Renal cortex interstitium (tissue), 11 donors: ENCODE data around the gene RPGR. TPM values are rescaled to one million over a fixed set of nuclear protein-coding genes. Genes with fewer than 3 reads are reported as not detected.

Source experiments
- DNase-seq, 11 donors: peaks; one replicate each; pipeline ENCODE4 v3.0.0-alpha.2; 2013; ENCODE audit warnings: low read depth in 9 of 11, low spot score in 4 of 11; ENCODE audit errors: extremely low read depth in 1 of 11
- polyA plus RNA-seq, 3 donors: library from polyadenylated mRNA; unstranded; fragments of 120-200 nt; gene quantifications; one replicate each; pipeline ENCODE4 v1.2.1, GENCODE V29; 2013; ENCODE audit not compliant: insufficient read length in 3 of 3

The RPGR gene
- polyA plus RNA-seq, 3 donors = 12.6 to 21.6 (median 17.8) TPM

DNA sequence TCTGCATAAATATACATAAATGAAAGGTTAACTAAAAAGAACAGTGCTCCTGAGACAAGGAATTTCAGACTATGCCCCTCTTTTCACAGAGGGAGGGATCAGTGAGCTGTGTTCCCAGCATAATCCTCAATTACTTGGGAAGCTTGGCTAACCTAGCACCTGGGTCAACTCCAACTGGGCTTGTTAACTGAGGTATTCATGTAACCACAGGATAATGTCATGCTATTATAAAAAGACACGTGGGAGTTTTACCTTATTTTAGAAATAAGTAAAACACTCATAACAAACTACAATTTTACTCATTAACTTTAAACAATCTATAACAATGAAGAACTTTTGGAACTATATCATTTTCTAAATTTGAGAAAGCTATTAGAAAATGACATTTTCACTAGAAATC is 48.6 kb downstream of the RPGR start:
- no peak for DNase-seq

DNA sequence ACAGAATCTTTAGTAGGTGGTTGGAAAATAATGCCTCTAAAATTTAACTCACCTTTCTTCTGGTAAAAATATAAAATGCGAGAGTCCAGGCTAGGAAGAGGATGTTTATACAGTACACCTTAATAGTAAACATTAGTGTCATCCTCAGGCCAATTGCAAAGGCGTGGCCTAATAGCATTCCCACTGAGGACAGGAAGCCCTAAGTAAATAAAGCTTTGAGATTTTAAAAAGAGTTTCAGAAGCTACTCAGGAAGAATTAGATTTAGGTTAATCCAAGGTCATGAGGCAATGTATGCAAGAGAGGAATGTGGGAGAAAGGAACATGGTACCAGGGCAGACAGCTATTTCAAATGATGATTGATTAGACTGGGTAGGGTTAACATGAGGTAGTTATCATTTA is 49.5 kb downstream of the RPGR start:
- no peak for DNase-seq

GRCh38 chrX:38277136-38277535 is 50.2 kb downstream of the RPGR start:
- DNase-seq = no peak

GRCh38 chrX:38276089-38276488 is 51.2 kb downstream of the RPGR start:
- DNase-seq = no peak

DNA sequence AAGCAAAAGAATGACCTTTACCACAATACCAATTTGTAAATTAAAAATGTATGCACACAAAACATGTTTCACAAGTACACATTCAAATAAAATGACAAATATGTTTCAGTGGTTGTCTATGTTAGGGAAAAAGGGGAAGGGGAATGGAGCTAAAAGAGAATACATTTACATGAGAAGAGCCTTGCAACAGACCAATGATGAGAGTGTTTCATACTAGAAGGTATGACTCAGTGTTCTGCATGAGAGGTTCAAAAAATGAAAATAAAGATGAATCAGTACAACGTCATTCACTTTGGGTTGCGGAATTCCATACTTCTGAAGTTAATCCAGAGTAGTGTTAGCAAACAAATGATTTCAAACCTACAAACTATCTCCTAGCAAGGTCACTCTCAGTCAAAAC is 51.7 kb downstream of the RPGR start:
- no peak for DNase-seq

GRCh38 chrX:38273453-38273852 is 53.9 kb downstream of the RPGR start:
- DNase-seq = no peak

DNA sequence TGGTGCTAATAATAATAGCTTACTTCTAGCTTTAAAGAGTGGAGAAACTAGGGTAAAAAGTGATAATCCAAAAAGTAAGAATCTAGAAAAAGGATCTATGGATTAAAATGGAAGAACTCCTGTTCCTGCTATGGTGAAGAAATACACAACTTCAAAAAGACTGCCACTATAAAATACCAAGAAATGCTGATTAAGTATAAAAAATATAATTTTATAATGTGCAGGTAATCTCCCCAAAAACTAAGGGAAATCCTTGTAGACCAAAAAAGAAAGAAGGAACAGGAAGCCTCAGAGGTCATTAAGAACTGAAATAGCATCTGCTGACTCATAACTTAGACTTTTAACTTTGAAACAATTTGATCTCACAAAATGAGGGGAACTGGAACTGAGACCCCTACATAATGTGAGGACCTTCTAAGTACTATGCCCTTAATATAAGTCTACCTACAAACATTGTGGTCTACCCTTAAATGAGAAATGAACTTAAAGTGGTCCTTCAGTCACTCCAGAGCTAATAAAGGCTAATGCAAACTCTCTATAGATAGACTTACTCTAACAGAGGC is 56.1 kb downstream of the RPGR start:
- DNase-seq = no peak

- DNase-seq = no peak
These were observed 59.3 kb downstream of the RPGR start for GRCh38 chrX:38268011-38268410.

DNA sequence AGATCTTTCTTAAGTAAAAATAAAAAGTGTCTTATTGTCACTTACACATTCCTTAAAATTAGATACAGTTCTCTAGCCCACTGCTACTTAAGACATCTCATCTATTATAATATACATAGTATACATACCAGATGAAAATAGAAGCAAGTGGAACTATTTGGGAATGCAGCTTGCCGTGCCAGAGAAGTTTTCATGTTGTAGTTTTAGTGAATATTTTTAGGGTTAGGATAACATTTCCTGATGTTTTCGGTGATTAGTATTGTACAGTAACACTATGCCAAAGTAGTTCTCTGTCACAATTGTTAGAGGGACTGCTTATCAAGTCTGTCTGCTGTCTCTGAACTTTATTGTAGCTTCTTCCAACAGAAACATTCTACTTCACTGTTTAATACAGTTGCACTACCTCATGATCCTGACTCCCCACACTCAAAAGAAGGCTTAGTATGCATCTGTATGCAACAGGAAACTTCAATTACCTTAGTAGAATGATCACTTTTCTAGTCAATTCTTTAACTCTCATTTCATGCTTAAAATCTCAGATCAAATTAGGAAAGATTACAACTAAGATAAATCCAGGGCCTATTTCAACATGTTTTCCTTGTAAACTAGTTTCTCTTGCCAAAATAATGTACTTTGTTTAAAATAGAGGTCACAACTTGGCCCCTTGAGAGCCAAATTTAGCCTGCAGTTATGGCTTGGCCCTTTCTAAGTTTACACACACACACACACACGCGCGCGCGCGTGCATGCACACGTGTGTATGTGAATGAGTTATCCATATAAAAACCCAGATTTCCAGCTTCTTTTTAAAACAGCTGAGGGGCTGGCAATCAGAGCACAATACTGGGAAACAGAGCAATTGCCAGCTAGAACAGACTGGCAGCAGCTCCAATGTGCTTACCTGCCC is 64.3 kb downstream of the RPGR start:
- DNase-seq = no peak

GRCh38 chrX:38260231-38260630 is 67.1 kb downstream of the RPGR start:
- no peak for DNase-seq

DNA sequence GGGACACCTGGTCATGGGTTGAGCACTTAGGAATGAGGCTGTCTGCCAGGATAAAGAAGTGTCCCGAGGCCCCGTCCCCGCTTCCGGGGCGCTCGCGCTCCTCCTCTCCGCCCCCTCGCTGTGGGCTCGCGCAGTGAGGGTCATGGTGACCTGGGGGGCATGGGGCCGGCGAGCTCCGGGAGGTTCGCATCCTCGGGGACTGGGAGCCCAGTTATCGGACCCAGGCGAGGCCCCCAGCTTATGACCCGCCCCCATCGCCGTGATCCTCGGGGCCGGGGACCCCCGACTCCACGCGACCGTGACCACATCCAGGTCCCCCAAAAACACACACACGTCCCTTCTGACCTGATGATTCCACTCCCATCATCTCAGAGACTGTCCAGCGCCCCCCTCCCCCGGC is 71.3 kb downstream of the RPGR start:
- no peak for DNase-seq

GRCh38 chrX:38249965-38250364 is 77.3 kb downstream of the RPGR start:
- peak in 1 of 11 donors; percentile 5 for DNase-seq

- DNase-seq = no peak
These were observed 80.3 kb downstream of the RPGR start for GRCh38 chrX:38247051-38247450.

- DNase-seq = no peak
These were observed 86.8 kb downstream of the RPGR start for GRCh38 chrX:38240541-38240940.

GRCh38 chrX:38236901-38237615 is 90.3 kb downstream of the RPGR start:
- DNase-seq = no peak

DNA sequence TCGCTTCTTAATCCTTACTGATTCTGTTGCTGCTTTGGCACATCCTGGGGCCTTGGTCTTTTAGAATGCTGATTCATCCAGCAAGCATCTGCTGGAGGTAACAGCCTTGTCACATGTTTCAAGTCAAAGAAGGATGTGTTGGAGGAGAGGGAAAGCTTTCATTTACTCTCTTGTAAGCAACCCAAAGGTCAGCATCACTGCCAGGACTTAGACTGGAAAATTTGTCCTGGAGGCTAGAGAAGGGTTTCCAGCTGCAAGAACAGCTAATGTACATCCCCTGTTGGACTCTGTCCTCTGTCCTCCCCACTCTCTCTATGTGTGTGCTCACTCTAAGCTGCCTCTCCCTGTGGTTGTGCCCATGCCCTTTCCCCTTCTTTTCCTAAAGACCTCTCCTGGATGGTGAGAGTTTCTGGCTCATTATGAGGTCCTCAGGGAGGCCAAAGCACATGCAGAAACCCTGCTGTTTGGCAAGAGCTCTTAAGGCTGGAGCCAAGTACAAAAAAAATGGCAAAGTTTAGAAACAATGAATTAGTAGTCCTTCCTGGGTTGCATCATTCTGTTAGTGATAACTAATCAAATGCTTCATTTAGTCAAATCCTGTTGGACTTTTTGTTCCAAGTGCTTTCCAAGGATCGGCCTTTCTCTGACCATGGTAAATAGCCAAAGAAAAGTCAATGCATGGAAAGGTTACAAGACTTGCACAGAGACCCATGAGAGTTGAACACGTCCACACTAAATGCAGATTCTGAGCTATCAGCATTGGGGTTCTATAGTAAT is 93.2 kb downstream of the RPGR start:
- no peak for DNase-seq

DNA sequence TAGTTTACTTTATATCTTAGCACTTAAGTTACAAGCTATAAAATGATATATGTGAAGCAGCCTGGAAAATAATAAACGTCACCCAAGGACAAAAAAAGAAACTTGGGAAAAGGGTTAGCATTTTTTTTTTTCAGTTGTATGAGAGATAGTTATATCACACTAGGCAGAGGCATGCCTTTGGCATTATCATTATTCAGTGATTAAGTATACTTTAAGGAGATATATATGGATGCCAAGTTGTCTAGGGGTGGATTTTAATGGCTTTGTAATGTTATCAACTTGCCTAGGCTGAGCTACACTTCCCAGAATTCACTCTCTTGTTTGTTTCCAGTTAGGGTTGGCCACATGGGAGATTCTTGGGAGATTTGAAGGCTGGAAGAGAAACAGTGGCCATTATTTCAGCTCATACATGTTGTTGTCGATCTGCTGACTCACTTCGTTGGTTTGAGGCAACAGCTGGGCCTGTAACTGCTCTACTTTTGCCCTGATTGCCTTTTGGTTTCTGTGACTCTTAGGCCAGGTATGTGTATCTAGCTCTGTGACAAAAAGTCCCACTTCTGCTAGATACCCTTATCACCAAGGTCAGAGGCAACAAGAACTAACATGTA is 95.1 kb downstream of the RPGR start:
- no peak for DNase-seq

- DNase-seq = no peak
These were observed 102.2 kb downstream of the RPGR start for GRCh38 chrX:38225093-38225492.

DNA sequence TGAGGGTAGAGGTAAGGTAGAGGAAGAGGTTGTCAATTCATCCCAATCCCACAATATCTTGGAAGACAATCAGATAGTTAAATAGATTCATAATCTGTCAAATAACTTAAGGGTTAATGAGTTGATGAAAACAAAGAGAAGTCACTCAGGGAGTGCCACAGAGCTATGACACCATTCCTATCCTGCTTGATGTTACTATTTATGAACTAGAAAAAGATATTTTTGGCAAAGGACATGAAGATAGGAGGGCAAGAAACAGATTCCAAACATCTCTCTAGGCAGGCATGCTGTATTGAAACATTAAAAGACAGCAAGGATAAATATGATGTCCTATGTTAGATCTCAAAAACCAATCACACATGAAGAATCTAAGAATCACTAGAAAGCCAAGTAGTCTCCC is 103.1 kb downstream of the RPGR start:
- no peak for DNase-seq
